Loucy (cell line): ENCODE data around the gene SLC16A4.
"Not testable (repeated sequence)": the region's sequence is repeated elsewhere in the genome, so short reads cannot be mapped to it uniquely, and the experiment has no call there.

Experiments
- H2AFZ ChIP-seq: fragments of 200-600 bp; sonication (generic); 2 replicates; pipeline ENCODE4 v1.6.0; 2016; ENCODE audit warnings: antibody characterized with exemption, mild to moderate bottlenecking, low read length, moderate library complexity
- H3F3A ChIP-seq: fragments of 200-600 bp; 2 replicates; pipeline ENCODE4 v1.6.0; 2016; ENCODE audit warnings: antibody characterized with exemption, low read depth, mild to moderate bottlenecking
- H3K27me3 ChIP-seq: fragments of 200-600 bp; sonication (generic); 2 replicates; pipeline ENCODE4 v1.6.1; 2014; ENCODE audit warnings: low read length, mild to moderate bottlenecking; ENCODE audit not compliant: insufficient read depth, poor library complexity, severe bottlenecking
- H3K36me3 ChIP-seq: fragments of 200-600 bp; sonication (generic); 2 replicates; pipeline ENCODE4 v1.6.1; 2016; ENCODE audit warnings: low read length; ENCODE audit not compliant: insufficient read depth
- H3K4me1 ChIP-seq: fragments of 200-600 bp; sonication (generic); 2 replicates; pipeline ENCODE4 v1.5.1; 2014; ENCODE audit warnings: low read length, mild to moderate bottlenecking; ENCODE audit not compliant: insufficient read depth, poor library complexity, severe bottlenecking
- H3K4me2 ChIP-seq: fragments of 200-600 bp; sonication (generic); 2 replicates; pipeline ENCODE4 v1.6.0; 2014; ENCODE audit warnings: antibody characterized with exemption, low read length, low read depth, mild to moderate bottlenecking; ENCODE audit not compliant: poor library complexity, severe bottlenecking
- H3K4me3 ChIP-seq: fragments of 200-600 bp; sonication (generic); 2 replicates; pipeline ENCODE4 v1.5.1; 2014; ENCODE audit warnings: low read length, mild to moderate bottlenecking, mixed read lengths; ENCODE audit not compliant: poor library complexity, severe bottlenecking
- H3K79me2 ChIP-seq: fragments of 200-600 bp; sonication (generic); 2 replicates; pipeline ENCODE4 v1.6.1; 2014; ENCODE audit warnings: low read length; ENCODE audit not compliant: insufficient read depth
- H3K9ac ChIP-seq: fragments of 200-600 bp; sonication (generic); 2 replicates; pipeline ENCODE4 v1.6.0; 2014; ENCODE audit warnings: mild to moderate bottlenecking, low read depth, low read length, moderate library complexity; ENCODE audit not compliant: poor library complexity, severe bottlenecking
- H3K9me2 ChIP-seq: fragments of 200-600 bp; sonication (generic); replicated peaks from 2 replicates; pipeline ENCODE4 v1.6.1; 2016; ENCODE audit warnings: low read depth, low read length, mixed read lengths
- H3K9me3 ChIP-seq: fragments of 200-600 bp; sonication (generic); 2 replicates; pipeline ENCODE4 v1.6.1; 2014; ENCODE audit warnings: mild to moderate bottlenecking, antibody characterized with exemption, low read length, low read depth; ENCODE audit not compliant: insufficient read depth
- H4K20me1 ChIP-seq: fragments of 200-600 bp; sonication (generic); 2 replicates; pipeline ENCODE4 v1.6.0; 2014; ENCODE audit warnings: antibody characterized with exemption, low read length, mild to moderate bottlenecking; ENCODE audit not compliant: insufficient read depth, poor library complexity, severe bottlenecking
- EZH2phosphoT487 ChIP-seq: fragments of 200-600 bp; IDR thresholded peaks from 2 replicates; pipeline ENCODE4 v1.6.1; 2018; ENCODE audit warnings: antibody characterized with exemption, mild to moderate bottlenecking, moderate library complexity, borderline replicate concordance
- TF ChIP-seq, protein P1 (sequence below): fragments of 200-600 bp; sonication (generic); conservative IDR thresholded peaks from 2 replicates; pipeline ENCODE4 v1.5.1; 2014; ENCODE audit warnings: mild to moderate bottlenecking, antibody characterized with exemption, low read length

The SLC16A4 gene

DNA sequence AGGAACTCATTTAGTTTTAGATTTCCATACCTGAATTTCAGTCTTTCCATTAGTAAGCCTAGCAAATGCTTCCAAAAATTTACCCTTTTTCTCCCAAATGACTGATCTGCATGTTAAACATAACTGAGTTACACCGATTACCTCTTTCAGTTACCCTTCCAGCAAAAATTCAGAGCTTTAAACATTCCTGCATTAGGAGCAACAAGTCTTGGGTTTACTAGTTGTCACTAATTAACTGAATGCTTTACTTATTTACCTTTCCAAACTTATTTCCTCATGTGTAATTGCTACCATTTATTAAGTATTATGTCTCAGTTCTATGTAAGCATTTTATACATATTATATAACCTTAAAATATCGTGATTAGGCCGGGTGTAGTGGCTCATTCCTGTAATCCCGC, 13.6 kb upstream of the SLC16A4 start:
- H3K36me3 ChIP-seq, result peaks cover 42% of the 10 kb centered on the region
- TF ChIP-seq, protein P1, sequence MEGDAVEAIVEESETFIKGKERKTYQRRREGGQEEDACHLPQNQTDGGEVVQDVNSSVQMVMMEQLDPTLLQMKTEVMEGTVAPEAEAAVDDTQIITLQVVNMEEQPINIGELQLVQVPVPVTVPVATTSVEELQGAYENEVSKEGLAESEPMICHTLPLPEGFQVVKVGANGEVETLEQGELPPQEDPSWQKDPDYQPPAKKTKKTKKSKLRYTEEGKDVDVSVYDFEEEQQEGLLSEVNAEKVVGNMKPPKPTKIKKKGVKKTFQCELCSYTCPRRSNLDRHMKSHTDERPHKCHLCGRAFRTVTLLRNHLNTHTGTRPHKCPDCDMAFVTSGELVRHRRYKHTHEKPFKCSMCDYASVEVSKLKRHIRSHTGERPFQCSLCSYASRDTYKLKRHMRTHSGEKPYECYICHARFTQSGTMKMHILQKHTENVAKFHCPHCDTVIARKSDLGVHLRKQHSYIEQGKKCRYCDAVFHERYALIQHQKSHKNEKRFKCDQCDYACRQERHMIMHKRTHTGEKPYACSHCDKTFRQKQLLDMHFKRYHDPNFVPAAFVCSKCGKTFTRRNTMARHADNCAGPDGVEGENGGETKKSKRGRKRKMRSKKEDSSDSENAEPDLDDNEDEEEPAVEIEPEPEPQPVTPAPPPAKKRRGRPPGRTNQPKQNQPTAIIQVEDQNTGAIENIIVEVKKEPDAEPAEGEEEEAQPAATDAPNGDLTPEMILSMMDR, result no peak
- no peak for TF ChIP-seq EZH2phosphoT487

GRCh38 chr1:110403805-110404204, 13.0 kb upstream of the SLC16A4 start:
- Histone ChIP-seq H3K9me3 (no peaks in the 10 kb centered on the region), H3K79me2 (peaks cover 33% of the 10 kb centered on the region), H3K9me2 (no peaks in the 10 kb centered on the region), H2AFZ (no peak overlapping the region), H3K9ac (no peak overlapping the region), H3K4me2 (no peak overlapping the region), H3K27me3 (no peaks in the 10 kb centered on the region), H3K36me3 (peaks cover 42% of the 10 kb centered on the region), H3F3A (no peaks in the 10 kb centered on the region), H3K4me1 (peaks cover 20% of the 10 kb centered on the region), H3K4me3 (no peak overlapping the region), H4K20me1 (peaks cover 16% of the 10 kb centered on the region)
- TF ChIP-seq, protein P1, result no peak
- no peak for TF ChIP-seq EZH2phosphoT487

More for the DNA sequence above, 13.6 kb upstream of the SLC16A4 start:
- Histone ChIP-seq H3K4me1 (peaks cover 22% of the 10 kb centered on the region), H2AFZ (no peak overlapping the region), H3K9ac (no peak overlapping the region), H3K79me2 (peaks cover 33% of the 10 kb centered on the region), H3K9me2 (no peaks in the 10 kb centered on the region), H3F3A (no peaks in the 10 kb centered on the region), H4K20me1 (peaks cover 16% of the 10 kb centered on the region), H3K27me3 (no peaks in the 10 kb centered on the region), H3K4me2 (no peak overlapping the region), H3K4me3 (no peak overlapping the region), H3K9me3 (no peaks in the 10 kb centered on the region)

DNA sequence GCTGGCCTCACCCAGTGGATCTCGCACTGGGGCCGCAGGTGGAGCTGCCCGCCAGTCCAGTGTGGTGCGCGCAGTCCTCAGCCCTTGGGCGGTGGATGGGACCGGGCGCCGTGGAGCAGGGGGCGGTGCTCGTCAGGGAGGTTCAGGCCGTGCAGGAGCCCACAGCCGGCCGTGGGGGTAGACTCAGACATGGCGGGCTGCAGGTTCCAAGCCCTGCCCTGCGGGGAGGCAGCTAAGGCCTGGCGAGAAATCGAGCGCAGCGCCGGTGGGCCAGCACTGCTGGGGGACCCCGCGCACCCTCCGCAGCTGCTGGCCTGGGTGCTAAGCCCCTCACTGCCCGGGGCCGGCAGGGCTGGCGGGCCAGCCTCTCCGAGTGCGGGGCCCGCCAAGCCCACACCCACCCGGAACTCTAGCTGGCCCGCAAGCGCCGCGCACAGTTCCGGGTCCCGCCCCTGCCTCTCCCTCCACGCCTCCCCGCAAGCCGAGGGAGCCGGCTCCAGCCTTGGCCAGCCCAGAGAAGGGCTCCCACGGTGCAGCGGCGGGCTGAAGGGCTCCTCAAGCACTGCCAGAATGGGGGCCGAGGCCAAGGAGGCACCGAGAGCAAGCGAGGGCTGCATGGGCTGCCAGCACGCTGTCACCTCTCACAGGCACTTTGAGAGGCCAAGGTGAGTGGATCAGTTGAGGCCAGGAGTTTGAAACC, 5.6 kb upstream of the SLC16A4 start:
- H3K4me3 ChIP-seq, H3K4me2 ChIP-seq, H4K20me1 ChIP-seq, H3K9me2 ChIP-seq, H3K4me1 ChIP-seq, H2AFZ ChIP-seq, H3F3A ChIP-seq, H3K9ac ChIP-seq, H3K79me2 ChIP-seq, H3K27me3 ChIP-seq, H3K9me3 ChIP-seq: not testable (repeated sequence)
- peaks cover 11% of the 10 kb centered on the region for H3K36me3 ChIP-seq

DNA sequence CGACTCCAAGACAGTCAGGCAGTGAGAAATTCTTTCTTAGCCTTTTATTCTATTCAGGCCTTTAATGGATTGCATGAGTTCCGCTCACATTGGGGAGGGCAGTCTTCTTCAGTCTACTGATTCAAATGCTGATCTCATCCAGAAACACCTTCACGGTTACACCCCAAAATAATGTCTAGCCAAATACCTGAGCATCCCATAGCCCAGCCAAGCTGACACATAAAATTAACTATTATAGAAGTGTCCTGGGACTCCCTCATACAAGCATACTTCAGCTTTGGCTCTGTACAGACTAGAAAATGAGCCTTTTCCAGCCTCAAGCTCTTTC, 3.6 kb upstream of the SLC16A4 start:
- no peak overlapping the region for H3K4me2 ChIP-seq
- H2AFZ ChIP-seq, result no peak overlapping the region
- H3K4me1 ChIP-seq, result no peaks in the 10 kb centered on the region
- H3K79me2 ChIP-seq, result no peaks in the 10 kb centered on the region
- no peaks in the 10 kb centered on the region for H3F3A ChIP-seq
- no peaks in the 10 kb centered on the region for H3K36me3 ChIP-seq
- H3K9me3 ChIP-seq, result no peaks in the 10 kb centered on the region
- no peak overlapping the region for H3K9ac ChIP-seq
- no peaks in the 10 kb centered on the region for H3K9me2 ChIP-seq
- TF ChIP-seq, protein P1, result no peak
- no peak for TF ChIP-seq EZH2phosphoT487
- H3K4me3 ChIP-seq, result no peak overlapping the region
- no peaks in the 10 kb centered on the region for H4K20me1 ChIP-seq
- no peaks in the 10 kb centered on the region for H3K27me3 ChIP-seq
